PC-9 (cell line): Measurements from ENCODE around the gene CCDC9. TPM values are rescaled to one million over a fixed set of nuclear protein-coding genes. Genes with fewer than 3 reads are reported as not detected.

Source experiments
- Bru-seq: library from RNA; stranded (reverse); fragments of 400-500 nt; gene quantifications from one replicate; lab custom pipeline; 2021; lab: Mats Ljungman, UMichigan
- BruChase-seq, 2 experiments: library from RNA; stranded (reverse); fragments of 400-500 nt; gene quantifications; one replicate each; lab custom pipeline; 2021; lab: Mats Ljungman, UMichigan
- BruUV-seq: library from RNA; stranded (reverse); fragments of 400-500 nt; replicated peaks from 2 replicates; lab custom pipeline; 2021; lab: Mats Ljungman, UMichigan
- CTCF ChIA-PET: fragments of 300-600 bp; sonication (Branson Sonifier 250); formaldehyde crosslinking; loops from one replicate; lab custom pipeline; 2022; ENCODE audit warnings: antibody characterized with exemption; lab: Charles Lee
- POLR2A ChIA-PET: fragments of 300-600 bp; sonication (Branson Sonifier 250); formaldehyde crosslinking; loops from one replicate; lab custom pipeline; 2022; ENCODE audit warnings: antibody characterized with exemption; ENCODE audit not compliant: unreplicated experiment; lab: Charles Lee
- DNase-seq, 2 experiments: peaks; one replicate each; pipeline versions ENCODE4 v3.0.0 to v3.0.0-alpha.2; 2015 to 2022; ENCODE audit warnings: mixed read lengths in 1 of 2
- H2AFZ ChIP-seq: fragments of 200-600 bp; sonication (generic); 2 replicates; pipeline ENCODE4 v1.8.1; 2017; ENCODE audit warnings: antibody characterized with exemption
- H3F3A ChIP-seq: fragments of 200-600 bp; sonication (generic); 2 replicates; pipeline ENCODE4 v1.8.1; 2017; ENCODE audit warnings: antibody characterized with exemption, mild to moderate bottlenecking, low read depth; ENCODE audit not compliant: insufficient read depth
- H3K27ac ChIP-seq: fragments of 200-600 bp; sonication (generic); 2 replicates; pipeline ENCODE4 v1.6.1; 2016; ENCODE audit warnings: mixed run types
- H3K27me3 ChIP-seq: fragments of 200-600 bp; sonication (generic); 2 replicates; pipeline ENCODE4 v1.6.1; 2016; ENCODE audit warnings: low read depth, mixed run types; ENCODE audit not compliant: insufficient read depth
- H3K36me3 ChIP-seq: fragments of 200-600 bp; sonication (generic); 2 replicates; pipeline ENCODE4 v1.6.1; 2016; ENCODE audit warnings: low read depth, mixed run types
- H3K4me1 ChIP-seq: fragments of 200-600 bp; sonication (generic); replicated peaks from 2 replicates; pipeline ENCODE4 v1.6.1; 2016; ENCODE audit warnings: mixed run types; ENCODE audit not compliant: insufficient read depth
- H3K4me2 ChIP-seq: fragments of 200-600 bp; sonication (generic); 2 replicates; pipeline ENCODE4 v1.6.1; 2017; ENCODE audit warnings: mixed run types
- H3K4me3 ChIP-seq: fragments of 200-600 bp; sonication (generic); 2 replicates; pipeline ENCODE4 v1.6.1; 2016; ENCODE audit warnings: mixed run types
- H3K79me2 ChIP-seq: fragments of 200-600 bp; sonication (generic); 2 replicates; pipeline ENCODE4 v1.6.1; 2017; ENCODE audit warnings: low read depth, mixed run types
- H3K9me2 ChIP-seq: fragments of 200-600 bp; sonication (generic); 2 replicates; pipeline ENCODE4 v1.8.1; 2017; ENCODE audit warnings: mild to moderate bottlenecking; ENCODE audit not compliant: insufficient read depth
- H3K9me3 ChIP-seq: fragments of 200-600 bp; sonication (generic); 2 replicates; pipeline ENCODE4 v1.8.1; 2016; ENCODE audit warnings: low read depth; ENCODE audit not compliant: insufficient read depth
- H4K20me1 ChIP-seq: fragments of 200-600 bp; sonication (generic); 2 replicates; pipeline ENCODE4 v1.8.1; 2017; ENCODE audit not compliant: insufficient read depth
- EZH2 ChIP-seq: fragments of 200-600 bp; sonication (generic); IDR thresholded peaks from 2 replicates; pipeline ENCODE4 v1.8.0; 2017; ENCODE audit warnings: antibody characterized with exemption, low read depth
- intact Hi-C: fragments of 100-400 bp; cut with micrococcal nuclease; formaldehyde crosslinking; loops from one replicate; pipeline ENCODE4 v1.10.0; 2022; ENCODE audit not compliant: unreplicated experiment
- long read RNA-seq: library from polyadenylated mRNA; stranded (forward); transcript quantifications from one replicate; pipeline ENCODE4 v2.0.0, GENCODE V29; 2022
- total RNA-seq: library from RNA; stranded (reverse); gene quantifications from 2 replicates; pipeline ENCODE4 v1.2.3, GENCODE V29; 2021
- TF ChIP-seq, protein P1 (sequence below): fragments of 200-600 bp; sonication (generic); conservative IDR thresholded peaks from 2 replicates; pipeline ENCODE4 v1.6.1; 2017; ENCODE audit warnings: mixed run types, antibody characterized with exemption, mild to moderate bottlenecking, moderate library complexity

Gene CCDC9
- 34.7 and 37.0 TPM in 2 replicates for total RNA-seq
- Bru-seq, nascent RNA = percentile 71 among the genes with signal in this experiment
- BruChase-seq, experiment 1, labeled RNA remaining after a 2-hour chase = percentile 63 among the genes with signal in this experiment
- percentile 75 among the genes with signal in this experiment for BruChase-seq, experiment 2, labeled RNA remaining after a 6-hour chase
- long read RNA-seq, transcript CCDC9-201 (12 exons, 2,093 nt) = major isoform, 5 of 27 reads
- long read RNA-seq, partial matches to known transcripts = 0 of 27 reads
- long read RNA-seq, other reads (novel, unspliced or antisense) = 22 of 27 reads

DNA sequence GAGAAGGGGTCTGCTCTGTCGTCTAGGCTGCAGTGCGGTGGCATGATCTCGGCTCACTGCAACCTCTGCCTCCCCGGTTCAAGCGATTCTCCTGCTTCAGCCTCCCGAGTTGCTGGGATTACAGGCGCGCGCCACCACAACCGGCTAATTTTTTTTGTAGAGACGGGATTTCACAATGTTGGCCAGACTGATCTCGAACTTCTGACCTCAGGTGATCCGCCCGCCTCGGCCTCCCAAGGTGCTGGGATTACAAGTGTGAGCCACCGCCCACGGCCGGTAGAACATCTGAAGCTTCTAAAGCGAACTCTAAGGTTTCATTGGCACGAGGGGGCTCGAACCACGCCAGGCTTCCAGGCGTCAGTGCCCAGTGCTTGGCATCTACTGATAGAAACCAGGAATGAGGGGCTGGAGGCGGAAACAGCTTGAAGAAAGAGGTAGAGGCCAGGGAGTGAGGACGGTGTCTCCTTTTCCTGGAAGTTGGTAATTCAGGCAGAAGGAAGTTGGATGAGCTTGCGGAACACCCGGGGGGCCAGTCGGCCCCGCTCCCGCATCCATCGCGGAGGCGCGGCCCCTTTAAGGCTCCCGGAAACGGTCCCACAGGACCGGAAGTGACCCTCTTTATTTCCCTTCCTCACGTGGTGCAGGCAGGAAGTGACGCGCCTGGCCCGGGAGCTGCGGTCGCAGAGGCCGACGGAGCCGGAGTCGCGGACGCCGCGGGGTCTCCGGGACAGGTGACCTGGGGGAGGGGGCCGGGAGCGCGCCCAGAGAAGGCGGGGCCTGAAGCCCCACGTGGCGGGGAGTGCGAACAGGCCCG lies at the start of gene CCDC9:
Gene CCDC9, plus strand, starts transcription at position 647 of the 814 bp plus-strand sequence. CDS start 1,876 bp downstream, outside the sequence.
- no peaks in the 10 kb centered on the region for H3K9me2 ChIP-seq
- H3K36me3 ChIP-seq = peaks cover 3% of the 10 kb centered on the region; the same call in 1 of the 2 replicates
- ChIA-PET POLR2A (interaction anchor here (0.6 to 1.7 kb wide), 4 partner anchors 18 to 396 kb away, joined by 4 to 31 read pairs (median 6); partner anchors contain the start of gene INAFM1), CTCF (interaction anchor here (0.6 to 1.2 kb wide), 8 partner anchors 12 to 652 kb away, joined by 3 to 6 read pairs (median 4); partner anchors contain the start of genes DACT3 and DHX34)
- H3K4me3 ChIP-seq = peak within 1 kb of the TSS; percentile 69
- H3K79me2 ChIP-seq = peaks cover 30% of the 10 kb centered on the region
- H4K20me1 ChIP-seq = 0 out of 2 replicates have a peak, but pooled peaks cover 7% of the 10 kb centered on the region
- TF ChIP-seq, protein P1, sequence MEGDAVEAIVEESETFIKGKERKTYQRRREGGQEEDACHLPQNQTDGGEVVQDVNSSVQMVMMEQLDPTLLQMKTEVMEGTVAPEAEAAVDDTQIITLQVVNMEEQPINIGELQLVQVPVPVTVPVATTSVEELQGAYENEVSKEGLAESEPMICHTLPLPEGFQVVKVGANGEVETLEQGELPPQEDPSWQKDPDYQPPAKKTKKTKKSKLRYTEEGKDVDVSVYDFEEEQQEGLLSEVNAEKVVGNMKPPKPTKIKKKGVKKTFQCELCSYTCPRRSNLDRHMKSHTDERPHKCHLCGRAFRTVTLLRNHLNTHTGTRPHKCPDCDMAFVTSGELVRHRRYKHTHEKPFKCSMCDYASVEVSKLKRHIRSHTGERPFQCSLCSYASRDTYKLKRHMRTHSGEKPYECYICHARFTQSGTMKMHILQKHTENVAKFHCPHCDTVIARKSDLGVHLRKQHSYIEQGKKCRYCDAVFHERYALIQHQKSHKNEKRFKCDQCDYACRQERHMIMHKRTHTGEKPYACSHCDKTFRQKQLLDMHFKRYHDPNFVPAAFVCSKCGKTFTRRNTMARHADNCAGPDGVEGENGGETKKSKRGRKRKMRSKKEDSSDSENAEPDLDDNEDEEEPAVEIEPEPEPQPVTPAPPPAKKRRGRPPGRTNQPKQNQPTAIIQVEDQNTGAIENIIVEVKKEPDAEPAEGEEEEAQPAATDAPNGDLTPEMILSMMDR = no peak
- TF ChIP-seq EZH2 = no peak
- BruUV-seq = TSS peak; percentile 92
- H3K27me3 ChIP-seq = no peaks in the 10 kb centered on the region
- no peaks in the 10 kb centered on the region for H3K9me3 ChIP-seq
- peak within 1 kb of the TSS; percentile 80 for H3K27ac ChIP-seq
- DNase-seq = peak; percentile 94 to 98
- intact Hi-C loops = loop anchor here (1.0 kb wide), 1 partner anchor 30 kb away; no protein-coding TSS in a partner anchor
- peak within 1 kb of the TSS; percentile 80 for H2AFZ ChIP-seq
- H3K4me1 ChIP-seq = peaks cover 43% of the 10 kb centered on the region
- H3F3A ChIP-seq = peaks cover 62% of the 10 kb centered on the region
- H3K4me2 ChIP-seq = peak within 1 kb of the TSS; percentile 97

DNA sequence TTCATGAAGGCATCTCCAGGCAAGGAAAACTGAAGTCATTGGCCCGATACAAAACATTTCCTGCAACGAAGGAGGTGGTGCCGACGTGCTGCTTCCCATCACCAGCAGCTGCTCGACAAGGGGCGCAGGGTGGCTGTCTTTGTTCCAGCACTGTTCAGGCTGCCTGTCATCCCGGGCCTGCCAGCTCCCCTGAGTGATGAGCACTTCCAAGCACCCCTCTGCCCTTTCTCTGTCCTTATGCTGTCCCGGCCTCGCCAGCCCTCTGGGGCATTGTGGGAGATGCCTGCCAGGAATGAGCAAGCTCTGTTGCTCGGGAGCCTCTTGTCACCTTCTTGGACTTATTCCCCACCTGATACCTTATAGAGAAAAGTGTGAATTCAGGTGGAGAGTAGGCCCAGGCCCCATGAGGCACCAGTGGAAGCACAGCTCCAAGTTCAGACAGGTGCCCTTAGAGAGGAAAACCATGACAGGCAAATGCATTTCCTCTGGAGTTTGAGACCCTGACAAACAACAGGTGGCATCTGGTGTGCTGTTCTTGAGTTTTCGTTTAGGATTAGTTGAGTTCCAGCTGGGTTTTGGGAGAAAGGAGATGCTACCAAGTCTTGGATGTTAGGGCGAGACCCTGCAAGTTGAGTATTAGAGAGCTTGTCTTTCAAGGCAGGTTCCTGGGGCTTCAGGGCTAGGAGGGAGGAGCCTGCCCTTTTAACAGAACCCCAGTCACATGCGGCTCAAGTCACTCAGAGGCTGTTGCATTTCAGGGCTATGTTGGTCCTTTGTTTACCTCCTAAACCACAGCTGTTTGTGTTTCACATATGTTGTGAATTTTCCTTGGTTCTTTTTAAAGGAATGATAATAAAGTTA lies 46.8 kb upstream of the CCDC9 start:
- peak overlapping the region; percentile 70 for H3K27ac ChIP-seq
- H3K27me3 ChIP-seq = no peaks in the 10 kb centered on the region
- H3K4me3 ChIP-seq = no peak overlapping the region
- TSS peak; percentile 40 for BruUV-seq
- H2AFZ ChIP-seq = no peak overlapping the region
- TF ChIP-seq EZH2 = no peak
- TF ChIP-seq, protein P1 = no peak
- POLR2A ChIA-PET = no interaction called here
- no peak for DNase-seq
- H3K36me3 ChIP-seq = no peaks in the 10 kb centered on the region
- intact Hi-C loops = loop anchor here (1.0 kb wide), 1 partner anchor 35 kb away; no protein-coding TSS in a partner anchor
- H3K9me2 ChIP-seq = no peaks in the 10 kb centered on the region
- H3K79me2 ChIP-seq = no peaks in the 10 kb centered on the region
- H3K4me2 ChIP-seq = no peak overlapping the region
- H3F3A ChIP-seq = peaks cover 56% of the 10 kb centered on the region
- no peaks in the 10 kb centered on the region for H3K9me3 ChIP-seq
- CTCF ChIA-PET = interaction anchor here (0.6 to 3.5 kb wide), 6 partner anchors 17 to 128 kb away, joined by 3 to 82 read pairs (median 6); no protein-coding TSS in a partner anchor
- no peaks in the 10 kb centered on the region for H4K20me1 ChIP-seq
- H3K4me1 ChIP-seq = peaks cover 10% of the 10 kb centered on the region
